Measurements from ENCODE around the gene TOP1. TPM values are rescaled to one million over a fixed set of nuclear protein-coding genes. Genes with fewer than 3 reads are reported as not detected.

TOP1 gene
- total RNA-seq, 1 experiment from 2014 or later, result 81.8 TPM

DNA sequence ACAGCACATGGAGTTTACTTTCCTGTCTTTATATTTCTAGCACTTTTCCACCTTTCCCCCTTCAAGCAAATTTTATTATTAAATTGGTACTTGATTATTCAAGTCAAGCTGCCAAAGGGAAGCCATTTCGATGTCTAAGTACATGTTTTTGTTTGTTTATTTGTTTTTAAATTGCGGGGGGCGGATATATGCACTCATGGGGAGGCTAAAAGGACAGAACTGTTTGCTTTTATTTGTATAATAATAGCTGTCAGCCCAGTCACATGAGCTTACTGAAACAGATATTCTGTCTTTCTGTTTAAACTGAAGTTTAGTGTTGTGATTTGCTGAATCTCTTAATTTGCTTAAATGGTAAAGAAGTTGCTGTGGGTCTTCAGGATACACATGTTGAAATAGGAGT is 59.2 kb downstream of the TOP1 start:
- Mint-ChIP-seq H3K36me3 (peaks cover 62% of the 10 kb centered on the region), H3K27ac (peak overlapping the region; percentile 26; the same call in 1 of the 2 replicates), H3K9me3 (peaks cover 3% of the 10 kb centered on the region; the same call in 1 of the 2 replicates), H3K4me1 (peaks cover 10% of the 10 kb centered on the region), H3K27me3 (ENCODE audit: low read depth) (no peaks in the 10 kb centered on the region), H3K4me3 (no peak overlapping the region)
- POLR2A ChIA-PET, result no interaction called here
- DNase-seq (ENCODE audit: low spot score) (no peak), ATAC-seq (no peak)
- TF ChIP-seq, protein P1, sequence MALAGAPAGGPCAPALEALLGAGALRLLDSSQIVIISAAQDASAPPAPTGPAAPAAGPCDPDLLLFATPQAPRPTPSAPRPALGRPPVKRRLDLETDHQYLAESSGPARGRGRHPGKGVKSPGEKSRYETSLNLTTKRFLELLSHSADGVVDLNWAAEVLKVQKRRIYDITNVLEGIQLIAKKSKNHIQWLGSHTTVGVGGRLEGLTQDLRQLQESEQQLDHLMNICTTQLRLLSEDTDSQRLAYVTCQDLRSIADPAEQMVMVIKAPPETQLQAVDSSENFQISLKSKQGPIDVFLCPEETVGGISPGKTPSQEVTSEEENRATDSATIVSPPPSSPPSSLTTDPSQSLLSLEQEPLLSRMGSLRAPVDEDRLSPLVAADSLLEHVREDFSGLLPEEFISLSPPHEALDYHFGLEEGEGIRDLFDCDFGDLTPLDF (CRISPR knock-in tag; IDR thresholded peaks at IDR 0.05), result no peak
- no peak for TF ChIP-seq RORB (CRISPR knock-in tag; IDR thresholded peaks at IDR 0.05)
- TF ChIP-seq, protein P2, sequence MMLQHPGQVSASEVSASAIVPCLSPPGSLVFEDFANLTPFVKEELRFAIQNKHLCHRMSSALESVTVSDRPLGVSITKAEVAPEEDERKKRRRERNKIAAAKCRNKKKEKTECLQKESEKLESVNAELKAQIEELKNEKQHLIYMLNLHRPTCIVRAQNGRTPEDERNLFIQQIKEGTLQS (CRISPR knock-in tag; conservative IDR thresholded peaks at IDR 0.05), result no peak
- TF ChIP-seq, protein P3, sequence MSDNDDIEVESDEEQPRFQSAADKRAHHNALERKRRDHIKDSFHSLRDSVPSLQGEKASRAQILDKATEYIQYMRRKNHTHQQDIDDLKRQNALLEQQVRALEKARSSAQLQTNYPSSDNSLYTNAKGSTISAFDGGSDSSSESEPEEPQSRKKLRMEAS (CRISPR knock-in tag; IDR thresholded peaks at IDR 0.05), result no peak
- TF ChIP-seq, protein P4, sequence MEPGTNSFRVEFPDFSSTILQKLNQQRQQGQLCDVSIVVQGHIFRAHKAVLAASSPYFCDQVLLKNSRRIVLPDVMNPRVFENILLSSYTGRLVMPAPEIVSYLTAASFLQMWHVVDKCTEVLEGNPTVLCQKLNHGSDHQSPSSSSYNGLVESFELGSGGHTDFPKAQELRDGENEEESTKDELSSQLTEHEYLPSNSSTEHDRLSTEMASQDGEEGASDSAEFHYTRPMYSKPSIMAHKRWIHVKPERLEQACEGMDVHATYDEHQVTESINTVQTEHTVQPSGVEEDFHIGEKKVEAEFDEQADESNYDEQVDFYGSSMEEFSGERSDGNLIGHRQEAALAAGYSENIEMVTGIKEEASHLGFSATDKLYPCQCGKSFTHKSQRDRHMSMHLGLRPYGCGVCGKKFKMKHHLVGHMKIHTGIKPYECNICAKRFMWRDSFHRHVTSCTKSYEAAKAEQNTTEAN (CRISPR knock-in tag; IDR thresholded peaks at IDR 0.05), result no peak
- no peak for TF ChIP-seq ZNF317 (CRISPR knock-in tag; IDR thresholded peaks at IDR 0.05; ENCODE audit: borderline replicate concordance, low read depth)
- TF ChIP-seq NR3C1 (CRISPR knock-in tag; conservative IDR thresholded peaks at IDR 0.05; ENCODE audit: low read depth), result no peak
- TF ChIP-seq, protein P5, sequence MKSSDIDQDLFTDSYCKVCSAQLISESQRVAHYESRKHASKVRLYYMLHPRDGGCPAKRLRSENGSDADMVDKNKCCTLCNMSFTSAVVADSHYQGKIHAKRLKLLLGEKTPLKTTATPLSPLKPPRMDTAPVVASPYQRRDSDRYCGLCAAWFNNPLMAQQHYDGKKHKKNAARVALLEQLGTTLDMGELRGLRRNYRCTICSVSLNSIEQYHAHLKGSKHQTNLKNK (CRISPR knock-in tag; IDR thresholded peaks at IDR 0.05), result no peak
- no peak for TF ChIP-seq EMX1 (CRISPR knock-in tag; IDR thresholded peaks at IDR 0.05)
- TF ChIP-seq, protein P6, sequence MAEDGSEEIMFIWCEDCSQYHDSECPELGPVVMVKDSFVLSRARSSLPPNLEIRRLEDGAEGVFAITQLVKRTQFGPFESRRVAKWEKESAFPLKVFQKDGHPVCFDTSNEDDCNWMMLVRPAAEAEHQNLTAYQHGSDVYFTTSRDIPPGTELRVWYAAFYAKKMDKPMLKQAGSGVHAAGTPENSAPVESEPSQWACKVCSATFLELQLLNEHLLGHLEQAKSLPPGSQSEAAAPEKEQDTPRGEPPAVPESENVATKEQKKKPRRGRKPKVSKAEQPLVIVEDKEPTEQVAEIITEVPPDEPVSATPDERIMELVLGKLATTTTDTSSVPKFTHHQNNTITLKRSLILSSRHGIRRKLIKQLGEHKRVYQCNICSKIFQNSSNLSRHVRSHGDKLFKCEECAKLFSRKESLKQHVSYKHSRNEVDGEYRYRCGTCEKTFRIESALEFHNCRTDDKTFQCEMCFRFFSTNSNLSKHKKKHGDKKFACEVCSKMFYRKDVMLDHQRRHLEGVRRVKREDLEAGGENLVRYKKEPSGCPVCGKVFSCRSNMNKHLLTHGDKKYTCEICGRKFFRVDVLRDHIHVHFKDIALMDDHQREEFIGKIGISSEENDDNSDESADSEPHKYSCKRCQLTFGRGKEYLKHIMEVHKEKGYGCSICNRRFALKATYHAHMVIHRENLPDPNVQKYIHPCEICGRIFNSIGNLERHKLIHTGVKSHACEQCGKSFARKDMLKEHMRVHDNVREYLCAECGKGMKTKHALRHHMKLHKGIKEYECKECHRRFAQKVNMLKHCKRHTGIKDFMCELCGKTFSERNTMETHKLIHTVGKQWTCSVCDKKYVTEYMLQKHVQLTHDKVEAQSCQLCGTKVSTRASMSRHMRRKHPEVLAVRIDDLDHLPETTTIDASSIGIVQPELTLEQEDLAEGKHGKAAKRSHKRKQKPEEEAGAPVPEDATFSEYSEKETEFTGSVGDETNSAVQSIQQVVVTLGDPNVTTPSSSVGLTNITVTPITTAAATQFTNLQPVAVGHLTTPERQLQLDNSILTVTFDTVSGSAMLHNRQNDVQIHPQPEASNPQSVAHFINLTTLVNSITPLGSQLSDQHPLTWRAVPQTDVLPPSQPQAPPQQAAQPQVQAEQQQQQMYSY (CRISPR knock-in tag; IDR thresholded peaks at IDR 0.05), result no peak
- TF ChIP-seq NFYB (CRISPR knock-in tag; conservative IDR thresholded peaks at IDR 0.05; ENCODE audit: low read depth), result no peak
- TF ChIP-seq, protein P7, sequence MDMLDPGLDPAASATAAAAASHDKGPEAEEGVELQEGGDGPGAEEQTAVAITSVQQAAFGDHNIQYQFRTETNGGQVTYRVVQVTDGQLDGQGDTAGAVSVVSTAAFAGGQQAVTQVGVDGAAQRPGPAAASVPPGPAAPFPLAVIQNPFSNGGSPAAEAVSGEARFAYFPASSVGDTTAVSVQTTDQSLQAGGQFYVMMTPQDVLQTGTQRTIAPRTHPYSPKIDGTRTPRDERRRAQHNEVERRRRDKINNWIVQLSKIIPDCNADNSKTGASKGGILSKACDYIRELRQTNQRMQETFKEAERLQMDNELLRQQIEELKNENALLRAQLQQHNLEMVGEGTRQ (CRISPR knock-in tag; IDR thresholded peaks at IDR 0.05), result no peak
- CTCF ChIA-PET, result interaction anchor here (3.2 kb wide), 1 partner anchor 97 kb away, joined by 13 read pairs; no protein-coding TSS in a partner anchor

DNA sequence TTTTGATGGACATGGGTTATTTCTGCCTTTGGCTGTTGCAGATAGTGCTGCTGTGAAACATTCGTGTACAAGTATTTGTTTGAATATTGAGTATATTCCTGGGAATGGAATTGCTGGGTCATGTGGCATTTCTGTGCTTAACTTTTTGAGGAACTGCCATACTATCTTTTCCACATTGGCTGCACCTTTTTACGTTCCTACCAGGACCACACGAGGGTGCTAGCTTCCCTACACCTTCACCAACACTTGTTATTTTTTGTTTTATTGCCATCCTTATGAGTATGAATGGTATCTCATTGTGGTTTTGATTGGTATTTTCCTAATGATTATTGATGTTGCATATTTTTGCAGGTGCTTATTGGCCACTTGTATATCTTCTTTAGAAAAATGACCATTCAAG is 60.9 kb downstream of the TOP1 start:
- ChIA-PET CTCF (interaction anchor here (1.0 to 1.3 kb wide), 2 partner anchors 99 to 123 kb away, joined by 3 to 5 read pairs; no protein-coding TSS in a partner anchor), POLR2A (interaction anchor here (1.0 kb wide), 1 partner anchor 42 kb away, joined by 3 read pairs; no protein-coding TSS in a partner anchor)
- H3K27ac Mint-ChIP-seq, result no peak overlapping the region
- H3K4me1 Mint-ChIP-seq, result peaks cover 10% of the 10 kb centered on the region
- ATAC-seq (no peak), DNase-seq (ENCODE audit: low spot score) (no peak)
- no peak overlapping the region for H3K4me3 Mint-ChIP-seq
- peaks cover 54% of the 10 kb centered on the region for H3K36me3 Mint-ChIP-seq
- TF ChIP-seq, protein P8, sequence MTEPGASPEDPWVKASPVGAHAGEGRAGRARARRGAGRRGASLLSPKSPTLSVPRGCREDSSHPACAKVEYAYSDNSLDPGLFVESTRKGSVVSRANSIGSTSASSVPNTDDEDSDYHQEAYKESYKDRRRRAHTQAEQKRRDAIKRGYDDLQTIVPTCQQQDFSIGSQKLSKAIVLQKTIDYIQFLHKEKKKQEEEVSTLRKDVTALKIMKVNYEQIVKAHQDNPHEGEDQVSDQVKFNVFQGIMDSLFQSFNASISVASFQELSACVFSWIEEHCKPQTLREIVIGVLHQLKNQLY (CRISPR knock-in tag; IDR thresholded peaks at IDR 0.05), result no peak
- no peak for TF ChIP-seq ZNF317 (CRISPR knock-in tag; IDR thresholded peaks at IDR 0.05; ENCODE audit: borderline replicate concordance, low read depth)
- TF ChIP-seq, protein P9, sequence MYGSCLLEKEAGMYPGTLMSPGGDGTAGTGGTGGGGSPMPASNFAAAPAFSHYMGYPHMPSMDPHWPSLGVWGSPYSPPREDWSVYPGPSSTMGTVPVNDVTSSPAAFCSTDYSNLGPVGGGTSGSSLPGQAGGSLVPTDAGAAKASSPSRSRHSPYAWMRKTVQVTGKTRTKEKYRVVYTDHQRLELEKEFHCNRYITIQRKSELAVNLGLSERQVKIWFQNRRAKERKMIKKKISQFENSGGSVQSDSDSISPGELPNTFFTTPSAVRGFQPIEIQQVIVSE (CRISPR knock-in tag; IDR thresholded peaks at IDR 0.05; ENCODE audit: borderline replicate concordance), result no peak
- TF ChIP-seq ZNF121 (CRISPR knock-in tag; IDR thresholded peaks at IDR 0.05), result 0 out of 2 replicates have a peak, but pooled peaks have one; percentile 9
- no peak for TF ChIP-seq SOX15 (CRISPR knock-in tag; IDR thresholded peaks at IDR 0.05)
- TF ChIP-seq, protein P10, sequence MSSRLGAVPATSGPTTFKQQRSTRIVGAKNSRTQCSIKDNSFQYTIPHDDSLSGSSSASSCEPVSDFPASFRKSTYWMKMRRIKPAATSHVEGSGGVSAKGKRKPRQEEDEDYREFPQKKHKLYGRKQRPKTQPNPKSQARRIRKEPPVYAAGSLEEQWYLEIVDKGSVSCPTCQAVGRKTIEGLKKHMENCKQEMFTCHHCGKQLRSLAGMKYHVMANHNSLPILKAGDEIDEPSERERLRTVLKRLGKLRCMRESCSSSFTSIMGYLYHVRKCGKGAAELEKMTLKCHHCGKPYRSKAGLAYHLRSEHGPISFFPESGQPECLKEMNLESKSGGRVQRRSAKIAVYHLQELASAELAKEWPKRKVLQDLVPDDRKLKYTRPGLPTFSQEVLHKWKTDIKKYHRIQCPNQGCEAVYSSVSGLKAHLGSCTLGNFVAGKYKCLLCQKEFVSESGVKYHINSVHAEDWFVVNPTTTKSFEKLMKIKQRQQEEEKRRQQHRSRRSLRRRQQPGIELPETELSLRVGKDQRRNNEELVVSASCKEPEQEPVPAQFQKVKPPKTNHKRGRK (CRISPR knock-in tag; IDR thresholded peaks at IDR 0.05; ENCODE audit: borderline replicate concordance), result no peak
- TF ChIP-seq, protein P3 (CRISPR knock-in tag; IDR thresholded peaks at IDR 0.05), result no peak
- no peaks in the 10 kb centered on the region for H3K27me3 Mint-ChIP-seq (ENCODE audit: low read depth)
- H3K9me3 Mint-ChIP-seq, result peaks cover 3% of the 10 kb centered on the region; the same call in 1 of the 2 replicates

All from WTC11 (cell line).